ENCODE results near the gene RPTOR.

Gene RPTOR

DNA sequence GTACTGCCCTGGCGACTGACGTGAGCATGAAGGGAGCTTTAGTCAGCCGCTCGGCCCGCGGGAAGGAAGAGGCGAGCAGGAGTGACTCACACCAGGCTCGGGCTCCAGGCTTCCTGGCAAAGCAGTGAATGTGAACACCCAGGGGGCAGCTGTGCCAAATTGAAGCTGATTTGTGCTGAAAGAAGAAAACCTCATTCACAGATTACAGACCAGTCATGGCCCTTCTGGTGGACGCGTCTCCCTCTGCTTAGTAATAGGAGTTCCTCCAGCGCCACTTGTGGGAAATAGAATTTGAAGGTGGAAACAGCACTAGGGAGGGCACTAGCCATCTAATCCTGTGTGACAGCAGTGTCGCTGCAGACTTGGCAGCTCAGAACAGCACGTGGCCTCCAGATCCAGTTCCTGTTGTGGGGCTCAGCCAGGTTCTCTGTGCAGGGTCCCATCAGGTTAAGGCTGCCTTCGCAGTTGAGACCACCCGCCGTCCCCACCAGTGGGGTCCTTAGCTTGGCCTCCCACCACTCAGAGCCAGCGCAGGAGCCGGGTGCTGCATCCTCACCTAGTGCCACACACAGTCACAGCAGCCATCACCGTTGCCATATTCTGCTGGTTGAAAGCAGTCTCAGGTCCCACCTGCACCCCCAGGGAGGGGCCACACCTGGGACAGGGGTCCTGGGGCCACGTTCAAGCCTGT, 282.5 kb downstream of the RPTOR start:
- DNase-seq (ENCODE audit: low spot score) = peak; percentile 93
- TF ChIP-seq, protein P1, sequence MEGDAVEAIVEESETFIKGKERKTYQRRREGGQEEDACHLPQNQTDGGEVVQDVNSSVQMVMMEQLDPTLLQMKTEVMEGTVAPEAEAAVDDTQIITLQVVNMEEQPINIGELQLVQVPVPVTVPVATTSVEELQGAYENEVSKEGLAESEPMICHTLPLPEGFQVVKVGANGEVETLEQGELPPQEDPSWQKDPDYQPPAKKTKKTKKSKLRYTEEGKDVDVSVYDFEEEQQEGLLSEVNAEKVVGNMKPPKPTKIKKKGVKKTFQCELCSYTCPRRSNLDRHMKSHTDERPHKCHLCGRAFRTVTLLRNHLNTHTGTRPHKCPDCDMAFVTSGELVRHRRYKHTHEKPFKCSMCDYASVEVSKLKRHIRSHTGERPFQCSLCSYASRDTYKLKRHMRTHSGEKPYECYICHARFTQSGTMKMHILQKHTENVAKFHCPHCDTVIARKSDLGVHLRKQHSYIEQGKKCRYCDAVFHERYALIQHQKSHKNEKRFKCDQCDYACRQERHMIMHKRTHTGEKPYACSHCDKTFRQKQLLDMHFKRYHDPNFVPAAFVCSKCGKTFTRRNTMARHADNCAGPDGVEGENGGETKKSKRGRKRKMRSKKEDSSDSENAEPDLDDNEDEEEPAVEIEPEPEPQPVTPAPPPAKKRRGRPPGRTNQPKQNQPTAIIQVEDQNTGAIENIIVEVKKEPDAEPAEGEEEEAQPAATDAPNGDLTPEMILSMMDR (conservative IDR thresholded peaks at IDR 0.05; ENCODE audit: low read depth) = no peak
- ChIA-PET POLR2A (ENCODE audit: low non-redundant PET) (no interaction called here), CTCF (interaction anchor here (1.2 kb wide), 1 partner anchor 35 kb away, joined by 3 read pairs; no protein-coding TSS in a partner anchor)
- H3K27ac ChIP-seq = peak overlapping the region; percentile 96

GRCh38 chr17:80827646-80828643, 283.3 kb downstream of the RPTOR start:
- TF ChIP-seq, protein P1 (conservative IDR thresholded peaks at IDR 0.05; ENCODE audit: low read depth) = no peak
- peak; percentile 22 for DNase-seq (ENCODE audit: low spot score)
- POLR2A ChIA-PET (ENCODE audit: low non-redundant PET) = no interaction called here
- CTCF ChIA-PET = interaction anchor here (0.6 to 1.2 kb wide), 3 partner anchors 34 to 1049 kb away, joined by 3 read pairs; no protein-coding TSS in a partner anchor
- H3K27ac ChIP-seq = peak overlapping the region; percentile 96

DNA sequence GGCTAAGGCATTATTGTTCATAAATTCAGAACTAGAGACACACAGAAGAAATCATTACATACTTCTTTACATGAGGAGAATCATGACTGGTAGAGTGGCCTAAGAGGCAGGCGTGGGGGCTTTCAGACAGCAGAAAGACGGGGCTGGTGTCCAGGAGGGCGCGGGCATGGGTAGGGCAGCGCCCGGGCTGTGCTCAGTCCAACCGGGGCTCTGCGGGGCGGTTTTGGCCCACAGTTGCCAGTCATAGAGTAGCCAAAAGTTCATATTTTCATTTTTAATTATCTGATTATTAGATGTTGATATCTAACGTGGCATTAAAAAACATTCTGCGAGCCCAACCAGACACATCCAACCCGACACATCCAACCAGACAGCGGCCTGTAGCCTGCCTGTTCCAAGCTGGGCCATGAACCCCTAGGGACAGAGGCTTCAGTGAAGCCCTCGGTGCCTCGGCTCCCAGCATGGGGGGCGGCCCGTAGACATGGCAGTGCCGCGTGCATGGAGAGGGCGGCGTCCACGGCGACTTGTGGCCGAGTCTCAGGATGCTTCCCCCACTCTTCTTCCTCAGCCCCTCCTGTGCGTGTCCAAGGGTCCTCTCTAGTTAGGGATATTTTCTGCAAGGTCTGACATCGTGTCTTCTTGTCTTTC, 284.7 kb downstream of the RPTOR start:
- TF ChIP-seq, protein P1 (conservative IDR thresholded peaks at IDR 0.05; ENCODE audit: low read depth) = no peak
- ChIA-PET CTCF (no interaction called here), POLR2A (ENCODE audit: low non-redundant PET) (no interaction called here)
- peak overlapping the region; percentile 45 for H3K27ac ChIP-seq
- no peak for DNase-seq (ENCODE audit: low spot score)

DNA sequence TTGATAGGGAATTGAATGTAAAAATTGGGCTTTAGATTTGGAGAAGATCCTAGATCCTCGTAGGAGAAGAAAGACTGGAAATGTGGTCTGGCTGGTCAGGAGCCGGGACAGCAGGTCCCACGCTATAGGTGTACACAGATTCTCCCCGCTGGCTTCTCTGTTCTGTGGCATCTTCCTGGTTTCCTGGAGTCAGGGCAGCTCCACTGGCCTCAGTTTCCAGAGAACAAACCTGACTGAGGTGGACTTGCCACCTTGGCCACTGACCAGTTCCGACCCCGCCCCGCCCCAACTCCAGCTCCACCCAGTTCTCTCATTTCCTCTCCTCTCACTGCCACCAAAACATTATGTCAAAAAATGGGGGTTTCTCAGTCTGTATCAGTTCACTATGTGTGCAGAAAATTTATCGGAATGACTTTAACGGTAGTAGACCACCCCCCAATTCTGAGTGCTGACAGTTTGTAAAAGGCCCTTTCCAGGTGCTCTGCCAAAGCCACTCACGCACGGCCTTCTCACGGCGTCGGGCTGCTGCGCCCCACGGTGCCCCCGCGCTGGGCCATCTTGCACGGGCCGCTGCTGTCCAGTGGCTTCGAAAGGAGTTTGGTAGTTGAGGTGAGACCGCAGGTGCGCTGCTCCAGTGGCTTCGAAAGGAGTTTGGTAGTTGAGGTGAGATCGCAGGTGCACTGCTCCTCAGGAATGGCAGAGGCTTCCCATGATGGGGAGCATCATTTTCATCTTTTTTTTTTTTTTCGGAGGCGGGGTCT, 285.6 kb downstream of the RPTOR start:
- ChIA-PET CTCF (interaction anchor here (1.4 kb wide), 1 partner anchor 36 kb away, joined by 5 read pairs; no protein-coding TSS in a partner anchor), POLR2A (ENCODE audit: low non-redundant PET) (no interaction called here)
- DNase-seq (ENCODE audit: low spot score) = no peak
- H3K27ac ChIP-seq = peak overlapping the region; percentile 37
- TF ChIP-seq, protein P1 (conservative IDR thresholded peaks at IDR 0.05; ENCODE audit: low read depth) = no peak

- ChIA-PET POLR2A (ENCODE audit: low non-redundant PET) (no interaction called here), CTCF (interaction anchor here (0.7 kb wide), 1 partner anchor 249 kb away, joined by 3 read pairs; no protein-coding TSS in a partner anchor)
- peak overlapping the region; percentile 91 for H3K27ac ChIP-seq
- TF ChIP-seq, protein P1 (conservative IDR thresholded peaks at IDR 0.05; ENCODE audit: low read depth) = no peak
- no peak for DNase-seq (ENCODE audit: low spot score)
Measured at GRCh38 chr17:80831491-80831890, 286.9 kb downstream of the RPTOR start.

All from RWPE1 (cell line).